Stimulated activated CD8-positive, alpha-beta memory T cell treated with anti-CD3 and anti-CD28 coated beads, Interleukin-12 subunit alpha, Interleukin-12 subunit beta, amount 100 ng/mL, for 1 hour (primary cell): ENCODE data around the gene PARG.
"Not testable (repeated sequence)": the region's sequence is repeated elsewhere in the genome, so short reads cannot be mapped to it uniquely, and the experiment has no call there.

Source experiments
- DNase-seq: peaks from one replicate; pipeline ENCODE4 v3.0.0-alpha.2; 2020; ENCODE audit warnings: low read depth

The PARG gene

DNA sequence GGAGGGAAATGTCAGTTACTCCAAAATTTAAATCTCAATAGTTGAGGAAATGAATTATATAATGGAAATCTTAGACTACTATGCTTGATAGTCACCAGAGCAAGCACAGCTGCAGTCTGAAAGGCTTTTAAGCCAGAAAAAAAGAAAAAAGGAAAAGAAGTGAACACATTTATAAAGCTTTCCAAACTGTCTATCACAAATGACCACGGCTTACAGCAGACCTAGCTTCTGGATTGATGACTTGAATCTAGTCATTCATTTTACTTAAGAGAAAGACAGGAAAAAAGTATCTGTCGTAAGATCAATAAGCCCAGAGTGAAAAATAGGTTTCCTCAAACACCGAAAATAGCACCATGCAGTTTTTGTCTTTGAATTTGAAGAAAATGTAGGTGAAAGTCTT lies 111.8 kb downstream of the PARG start:
- DNase-seq = no peak

DNA sequence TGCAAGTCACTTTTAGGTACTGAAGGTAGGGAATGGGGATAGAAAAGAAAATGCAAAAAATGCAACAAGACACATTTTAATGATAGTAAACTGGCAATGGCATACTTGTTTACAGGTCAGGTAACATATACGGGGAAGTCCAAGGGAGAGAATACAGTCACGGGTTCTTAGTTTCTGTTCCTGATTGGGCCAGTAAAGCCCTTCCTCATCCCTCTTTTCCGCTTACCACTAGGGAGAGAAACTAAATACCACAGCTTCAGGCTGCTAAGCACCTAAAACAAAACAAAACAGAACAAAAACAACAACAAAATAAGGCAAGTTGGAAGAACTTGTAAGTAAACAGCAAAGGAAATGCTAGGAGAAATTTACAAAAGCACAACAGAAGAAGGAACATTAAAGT lies 114.5 kb downstream of the PARG start:
- no peak for DNase-seq

DNA sequence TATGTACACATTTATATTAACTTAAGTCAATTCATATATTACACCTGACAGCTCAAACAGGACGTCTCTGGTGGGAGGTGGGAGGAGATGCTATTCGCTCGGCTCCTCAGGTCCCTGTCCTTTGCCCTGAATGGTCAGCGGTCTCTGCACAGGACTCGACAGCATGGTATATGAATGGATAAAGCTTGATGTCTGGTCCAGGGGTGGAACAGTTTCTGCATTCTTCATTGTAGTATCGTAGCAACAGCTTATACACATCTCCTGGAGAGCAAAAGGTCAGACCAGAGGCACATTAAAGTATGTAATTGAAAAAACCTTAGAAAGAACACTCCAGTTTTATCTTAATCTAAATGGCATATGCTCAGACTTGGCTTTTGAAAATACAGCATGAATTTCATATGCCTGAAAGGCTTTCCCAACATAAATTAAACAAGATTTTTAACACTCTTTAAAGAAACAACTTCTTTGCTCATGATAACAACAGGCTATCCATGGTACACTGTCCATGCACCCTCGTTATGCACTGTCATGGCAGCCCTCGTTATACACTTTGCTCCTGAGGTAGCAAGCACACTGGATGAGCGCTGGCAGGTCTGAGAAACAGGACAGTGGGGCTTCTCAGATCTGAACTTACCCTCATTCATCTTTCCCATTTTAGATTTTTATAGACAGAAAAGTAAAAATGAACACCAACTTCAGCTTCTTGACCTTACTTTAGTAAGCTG lies 122.4 kb downstream of the PARG start:
- DNase-seq = no peak

DNA sequence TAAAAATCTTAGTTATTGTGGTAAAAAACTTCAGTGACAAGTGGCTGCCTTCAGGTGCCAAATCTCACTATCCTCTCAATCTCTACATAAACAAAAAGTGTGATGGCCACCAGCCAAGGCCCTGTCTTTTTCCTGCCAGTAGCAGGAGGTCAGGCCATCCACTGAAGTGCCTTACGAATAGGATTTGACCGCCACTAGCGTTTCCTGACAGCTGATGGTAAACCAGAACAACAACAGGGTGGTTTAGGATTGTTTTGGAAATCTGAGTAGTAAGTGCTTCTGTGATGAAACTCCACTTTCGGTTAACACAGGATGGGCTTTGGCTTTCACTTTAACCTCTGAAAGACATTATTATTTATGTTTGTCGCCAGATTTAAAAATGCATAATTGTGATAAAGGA lies 124.0 kb downstream of the PARG start:
- no peak for DNase-seq

DNA sequence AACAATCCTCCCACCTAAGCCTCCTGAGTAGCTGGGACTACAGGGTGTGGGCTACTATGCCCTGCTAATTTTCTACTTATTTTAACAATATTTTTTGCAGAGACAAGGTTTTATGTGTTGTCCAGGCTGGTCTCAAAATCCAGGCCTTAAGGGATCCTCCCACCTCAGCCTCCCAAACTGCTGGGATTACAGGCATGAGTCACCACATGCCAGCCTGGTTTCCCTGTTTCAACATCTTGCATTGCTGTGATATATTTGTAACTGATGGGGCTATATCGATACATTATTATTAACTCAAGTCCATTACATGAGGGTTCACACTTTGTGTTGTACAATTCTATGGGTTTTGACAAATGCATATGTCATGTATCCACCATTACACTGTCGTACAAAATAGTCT lies 137.8 kb downstream of the PARG start:
- DNase-seq = no peak

DNA sequence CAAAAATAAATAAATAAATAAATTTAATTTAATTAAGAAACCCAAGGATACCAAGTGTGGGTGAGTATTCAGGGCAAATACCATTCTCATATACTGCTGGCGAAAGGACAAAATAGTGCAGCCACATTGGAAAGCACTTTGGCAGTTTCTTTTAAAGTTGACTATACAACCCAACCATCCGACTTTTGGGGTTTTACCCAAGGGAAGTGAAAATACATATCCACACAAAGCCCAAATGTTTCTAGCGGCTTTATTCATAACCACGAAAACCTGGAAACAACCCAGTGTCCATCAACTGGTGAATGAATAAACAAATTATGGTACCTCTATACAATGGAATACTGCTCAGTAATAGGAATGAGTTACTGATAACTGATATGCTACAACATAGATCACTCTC lies 143.6 kb downstream of the PARG start:
- DNase-seq = no peak

DNA sequence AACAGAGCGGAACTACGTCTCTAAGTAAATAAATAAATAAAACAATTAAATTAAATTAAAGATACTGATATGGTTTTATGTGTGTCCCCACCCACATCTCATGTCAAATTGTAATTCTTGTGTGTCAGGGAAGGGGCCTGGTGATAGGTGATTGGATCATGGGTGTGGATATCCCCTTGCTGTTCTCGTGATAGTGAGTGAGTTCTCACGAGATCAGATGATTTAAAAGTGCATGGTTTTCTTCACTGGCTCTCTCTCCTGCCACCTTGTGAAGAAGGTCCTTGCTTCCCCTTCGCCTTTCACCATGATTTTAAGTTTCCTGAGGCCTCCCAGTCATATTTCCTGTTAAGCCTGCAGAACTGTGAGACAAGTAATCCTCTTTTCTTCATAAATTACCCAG lies 150.7 kb downstream of the PARG start:
- DNase-seq = no peak

DNA sequence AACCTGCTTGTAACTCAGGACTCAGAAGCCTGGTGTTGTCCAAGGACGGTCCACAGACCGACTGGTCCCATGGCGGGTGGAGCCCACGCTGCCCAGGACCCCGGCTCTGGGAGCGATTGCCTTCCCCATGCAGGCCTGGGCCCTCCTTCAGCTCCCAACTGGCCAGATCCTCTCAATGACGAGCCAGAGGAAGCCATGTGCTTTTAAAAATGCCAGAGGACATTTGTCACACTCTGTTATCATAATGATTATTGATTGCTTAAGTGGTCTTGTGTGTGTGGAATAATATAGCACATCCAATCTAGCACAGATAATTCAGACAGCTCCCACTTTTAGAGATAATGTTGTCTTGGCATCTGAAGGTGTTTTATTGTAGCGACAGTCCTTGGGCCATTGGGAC lies 157.1 kb downstream of the PARG start:
- DNase-seq = no peak

DNA sequence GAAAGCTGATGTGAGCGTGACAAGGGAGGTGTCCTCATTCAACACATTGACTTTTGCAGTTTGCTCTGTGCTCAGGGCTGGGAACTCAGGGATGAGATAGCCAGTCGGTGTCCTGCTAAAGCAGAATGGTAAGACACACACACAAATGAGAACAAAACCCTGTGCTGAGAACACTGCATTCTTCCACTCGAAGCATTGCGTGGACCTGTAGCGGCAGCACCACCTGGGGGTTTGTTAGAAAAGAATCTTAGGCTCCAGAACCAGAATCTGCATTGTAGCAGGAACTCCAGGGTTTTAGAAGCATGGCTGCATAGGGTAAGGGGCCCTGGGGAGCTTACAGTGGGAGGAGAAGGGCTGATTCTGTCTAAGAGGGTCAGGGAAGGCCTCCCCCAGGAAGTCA lies 158.2 kb downstream of the PARG start:
- no peak for DNase-seq

DNA sequence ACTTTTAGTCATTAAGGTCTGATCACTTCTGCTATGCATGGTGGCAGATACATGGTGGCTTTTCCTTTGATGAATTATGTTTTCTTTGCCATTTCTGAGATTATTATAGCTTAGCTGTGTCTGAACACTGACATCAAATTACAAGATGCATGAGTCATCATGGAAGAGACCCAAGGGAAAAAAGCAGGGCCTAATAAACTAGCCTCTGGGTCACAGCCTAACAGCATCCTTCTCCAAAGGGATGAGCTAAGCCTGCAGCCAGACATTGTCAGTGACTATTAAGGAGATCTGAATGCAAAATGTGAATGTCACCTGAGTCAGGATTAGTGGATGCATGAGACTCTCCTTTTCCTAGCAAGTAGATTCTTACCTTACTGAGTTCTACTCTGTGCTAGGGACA lies 160.6 kb downstream of the PARG start:
- no peak for DNase-seq

DNA sequence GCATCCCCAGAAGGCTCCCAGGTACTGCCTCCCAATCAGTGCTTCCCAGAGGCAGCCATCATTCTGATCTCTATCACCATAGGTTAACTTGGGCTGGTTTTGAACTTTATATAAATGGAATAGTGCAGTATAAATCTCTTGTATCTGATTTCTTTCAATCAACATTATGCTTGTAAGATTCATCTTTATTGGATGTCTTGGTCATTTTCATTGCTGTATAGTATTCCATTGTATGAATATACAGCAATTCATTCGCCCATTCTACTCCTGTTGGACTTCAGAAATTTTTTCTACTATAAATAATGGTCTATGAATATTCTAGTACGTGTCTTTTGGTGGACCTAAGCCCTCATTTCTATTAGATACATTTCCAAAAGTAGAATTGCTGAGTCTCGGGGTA lies 163.6 kb downstream of the PARG start:
- no peak for DNase-seq

DNA sequence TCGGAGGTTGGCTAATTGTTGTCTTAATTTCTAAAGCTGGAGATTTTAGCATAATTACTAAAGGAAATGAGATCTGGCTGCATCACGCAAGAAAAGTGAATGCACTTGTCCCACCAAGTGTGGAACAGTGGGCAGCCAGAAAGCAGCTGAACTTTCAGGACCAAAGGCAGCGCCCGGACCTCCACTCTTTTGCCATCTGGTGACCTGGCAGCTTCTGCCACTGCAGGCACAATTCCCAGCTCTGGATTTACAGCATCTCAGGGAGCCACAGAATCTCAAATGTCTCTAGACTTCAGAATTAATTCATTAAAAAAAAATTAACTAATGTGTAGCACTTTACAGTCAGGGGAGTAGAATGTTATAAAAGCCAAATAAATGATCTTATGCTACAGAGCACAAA lies 165.0 kb downstream of the PARG start:
- no peak for DNase-seq

DNA sequence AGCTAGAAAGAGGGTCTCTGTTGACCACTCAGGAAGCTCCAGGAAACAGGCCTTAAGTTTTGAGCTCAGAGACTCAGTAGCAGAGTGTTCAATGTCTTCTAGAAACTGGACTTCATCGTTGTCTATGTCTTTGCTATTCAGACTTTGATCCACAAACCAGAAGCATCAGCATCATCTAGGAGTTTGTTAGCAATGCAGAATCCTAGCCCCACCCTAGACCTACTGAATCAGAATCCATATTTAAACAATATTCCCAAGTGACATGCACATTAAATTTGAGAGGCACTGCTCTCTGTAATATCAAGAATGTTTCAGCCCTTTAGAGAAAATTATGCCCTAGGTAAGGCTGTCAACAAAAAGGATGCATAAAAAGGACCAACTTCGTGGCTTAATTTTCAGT lies 166.8 kb downstream of the PARG start:
- DNase-seq = no peak

DNA sequence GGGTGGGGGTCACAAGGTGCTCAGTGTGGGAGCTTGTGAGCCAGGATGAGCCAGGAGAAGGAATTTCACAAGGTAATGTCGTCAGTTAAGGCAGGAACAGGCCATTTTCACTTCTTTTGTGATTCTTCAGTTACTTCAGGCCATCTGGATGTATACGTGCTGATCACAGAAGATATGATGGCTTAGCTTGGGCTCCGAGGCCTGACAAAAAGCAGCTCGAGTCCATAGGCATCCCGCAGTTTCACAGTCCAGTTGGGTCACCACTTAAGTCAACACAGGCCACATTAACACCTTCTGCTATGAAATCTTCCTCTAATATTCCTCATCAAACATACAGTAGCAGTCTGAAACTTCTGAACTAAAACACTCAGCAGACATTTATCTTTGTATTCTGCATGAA lies 168.9 kb downstream of the PARG start:
- not testable (repeated sequence) for DNase-seq

DNA sequence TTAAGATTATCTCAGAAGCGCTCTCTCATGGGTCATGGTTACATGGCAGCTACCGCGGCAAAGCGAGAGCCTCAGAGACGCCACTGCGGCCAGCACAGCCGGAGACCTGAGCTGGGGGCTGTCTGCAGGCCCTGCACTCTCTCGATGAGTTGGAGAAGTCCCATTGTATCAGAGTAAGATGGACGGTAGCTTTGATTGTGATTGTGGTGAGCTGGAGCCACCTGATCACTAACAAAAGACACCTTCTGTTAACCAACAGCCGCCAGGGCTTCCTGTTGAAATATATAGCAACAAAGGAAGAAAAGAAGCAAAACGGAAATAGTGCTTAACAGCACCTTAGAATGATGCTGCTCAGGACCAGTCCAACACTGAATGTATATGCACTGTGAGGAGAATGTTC lies 170.8 kb downstream of the PARG start:
- DNase-seq = not testable (repeated sequence)

DNA sequence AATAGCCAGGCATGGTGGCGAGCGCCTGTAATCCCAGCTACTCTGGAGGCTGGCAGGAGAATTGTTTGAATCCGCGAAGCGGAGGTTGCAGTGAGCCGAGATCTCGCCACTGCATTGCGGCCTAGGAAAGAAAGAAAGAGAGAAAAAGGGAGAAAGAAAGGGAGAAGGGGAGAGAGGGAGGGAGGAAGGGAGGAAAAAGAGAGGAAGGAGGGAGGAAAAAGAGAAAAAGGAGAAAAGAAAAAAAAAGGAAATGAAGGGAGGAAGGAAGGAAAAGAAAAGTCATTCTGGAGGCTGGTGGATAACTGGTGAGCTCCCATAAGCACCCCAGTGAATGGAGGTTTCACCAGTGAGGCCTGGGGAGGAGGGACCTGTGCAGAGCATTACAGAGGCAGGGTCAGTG lies 172.1 kb downstream of the PARG start:
- DNase-seq = no peak

DNA sequence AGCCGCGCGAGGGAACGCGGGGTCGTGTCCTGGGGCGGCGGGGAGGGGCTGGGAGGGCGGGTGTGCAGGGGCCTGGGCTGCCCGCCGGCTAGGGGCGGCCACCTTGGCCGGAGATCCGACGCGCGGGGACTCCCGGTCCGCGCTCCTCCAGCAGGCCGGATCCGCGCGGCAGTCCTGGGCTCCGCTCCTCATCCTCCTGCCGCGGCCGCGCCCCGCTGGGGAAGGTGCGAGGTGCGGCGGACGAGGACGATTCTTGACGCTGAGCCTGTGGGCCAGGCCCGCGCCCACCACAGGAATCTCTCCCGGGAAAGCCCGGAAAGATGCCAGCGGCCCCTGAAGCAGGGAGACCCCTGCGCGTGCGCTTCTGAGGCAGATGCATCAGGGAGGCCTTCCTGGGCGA lies 173.1 kb downstream of the PARG start:
- DNase-seq = no peak

DNA sequence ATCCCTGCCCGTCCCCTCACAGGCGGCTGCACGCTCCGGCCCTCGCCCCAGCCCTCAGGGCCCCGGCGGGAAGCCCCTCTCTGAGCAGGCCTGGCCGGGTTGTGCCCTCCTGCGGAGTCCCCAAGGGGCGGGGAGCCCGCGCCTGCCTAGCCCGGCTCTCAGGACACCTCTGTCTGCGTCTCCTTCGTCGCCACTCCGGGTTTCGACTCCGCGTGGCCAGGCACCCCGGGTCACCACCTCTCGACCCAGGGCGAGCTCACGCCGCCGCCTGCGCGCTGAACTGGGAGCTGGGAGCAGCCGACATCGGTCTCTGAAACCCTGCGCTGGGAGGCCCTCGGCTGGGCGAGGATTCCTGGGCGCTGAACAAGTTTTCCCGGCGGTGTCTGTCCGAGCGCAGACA lies 173.5 kb downstream of the PARG start:
- no peak for DNase-seq
